GM12878 (cell line): Measurements from ENCODE around the gene MEX3D. TPM values are rescaled to one million over a fixed set of nuclear protein-coding genes. Genes with fewer than 3 reads are reported as not detected.

Experiments used
- ATAC-seq: fragments of 200-7000 bp; cut with Tn5 transposase; 3 replicates; pipeline ENCODE4 v1.9.1; 2020; ENCODE audit warnings: mild to moderate bottlenecking, moderate library complexity
- BruUV-seq: library from RNA; stranded (reverse); fragments of 400-500 nt; replicated peaks from 2 replicates; lab custom pipeline; 2021; lab: Mats Ljungman, UMichigan
- CTCF ChIA-PET: fragments of 300-600 bp; sonication (Branson Sonifier 250); formaldehyde crosslinking; extraction: SDS; loops from one replicate; lab custom pipeline; 2021; ENCODE audit warnings: inconsistent platforms; lab: Yijun Ruan, JAX
- POLR2A ChIA-PET: fragments of 350-600 bp; formaldehyde crosslinking; extraction: SDS; loops from one replicate; lab custom pipeline; 2021; ENCODE audit warnings: inconsistent platforms; lab: Charles Lee
- RAD21 ChIA-PET: fragments of 300-600 bp; sonication (Branson Sonifier 250); formaldehyde crosslinking; loops from one replicate; lab custom pipeline; 2023; ENCODE audit warnings: antibody characterized with exemption; ENCODE audit not compliant: unreplicated experiment; lab: Charles Lee
- SMC1A ChIA-PET: fragments of 300-600 bp; sonication (Branson Sonifier 250); formaldehyde crosslinking; loops from one replicate; lab custom pipeline; 2023; ENCODE audit not compliant: unreplicated experiment, uncharacterized antibody; lab: Charles Lee
- DNase-seq: peaks from one replicate; pipeline ENCODE4 v3.0.0-alpha.2; 2011; ENCODE audit warnings: low read depth, low spot score
- FAIRE-seq: peaks from 3 replicates; lab custom pipeline; 2011; peaks lifted over from hg19 to GRCh38; lab: Jason Lieb, UNC
- H2AFZ ChIP-seq: 2 replicates; pipeline ENCODE4 v1.6.0; 2011; ENCODE audit warnings: low read depth, low read length, control low read depth; ENCODE audit not compliant: control insufficient read depth
- H3K27ac ChIP-seq: 2 replicates; pipeline ENCODE4 v1.5.1; 2011; ENCODE audit warnings: control low read depth; ENCODE audit not compliant: control insufficient read depth, insufficient read depth
- H3K27me3 ChIP-seq, 2 experiments: replicated peaks in 1 of 2; 2 replicates each; pipeline versions ENCODE4 v1.6.0 to v1.6.1; 2011; ENCODE audit warnings: low read length in 1 of 2; ENCODE audit not compliant: control insufficient read depth in 2 of 2, insufficient read depth in 2 of 2
- H3K36me3 ChIP-seq, 2 experiments: 2 replicates each; pipeline ENCODE4 v1.5.1; 2011; ENCODE audit warnings: low read length in 1 of 2; ENCODE audit not compliant: control insufficient read depth in 2 of 2, insufficient read depth in 2 of 2
- H3K4me1 ChIP-seq: 2 replicates; pipeline ENCODE4 v1.6.1; 2011; ENCODE audit warnings: mild to moderate bottlenecking, low read length, moderate library complexity, mixed read lengths; ENCODE audit not compliant: control insufficient read depth, insufficient read depth
- H3K4me2 ChIP-seq: 2 replicates; pipeline ENCODE4 v1.6.0; 2011; ENCODE audit warnings: control low read depth; ENCODE audit not compliant: control insufficient read depth, insufficient read depth
- H3K4me3 ChIP-seq: fragments of 200-600 bp; sonication (generic); 2 replicates; pipeline ENCODE4 v1.5.1; 2016
- H3K79me2 ChIP-seq: 2 replicates; pipeline ENCODE4 v1.6.0; 2011; ENCODE audit warnings: low read length; ENCODE audit not compliant: control insufficient read depth, insufficient read depth
- H3K9ac ChIP-seq: 2 replicates; pipeline ENCODE4 v1.8.0; 2011; ENCODE audit warnings: low read length, control low read depth, mixed read lengths; ENCODE audit not compliant: control insufficient read depth, insufficient read depth
- H3K9me3 ChIP-seq: replicated peaks from 3 replicates; pipeline ENCODE4 v1.5.1; 2011; ENCODE audit warnings: mild to moderate bottlenecking, low read length; ENCODE audit not compliant: control insufficient read depth, insufficient read depth
- H4K20me1 ChIP-seq: 2 replicates; pipeline ENCODE4 v1.6.0; 2011; ENCODE audit not compliant: control insufficient read depth, insufficient read depth
- CBX5 ChIP-seq: sonication (generic); IDR thresholded peaks from 2 replicates; pipeline ENCODE4 v1.6.1; 2016; ENCODE audit warnings: low read depth, moderate library complexity, mild to moderate bottlenecking, inconsistent platforms
- NRF1 ChIP-seq: conservative IDR thresholded peaks from 2 replicates; pipeline ENCODE4 v1.6.1; 2011; ENCODE audit warnings: mild to moderate bottlenecking, low read depth, low read length, improper control_type of control experiment
- STAT1 ChIP-seq: fragments of 450-650 bp; conservative IDR thresholded peaks from 2 replicates; pipeline ENCODE4 v1.6.1; 2014; ENCODE audit warnings: antibody characterized with exemption, mild to moderate bottlenecking
- ZNF217 ChIP-seq: fragments of 450-650 bp; IDR thresholded peaks from 2 replicates; pipeline ENCODE4 v1.6.1; 2017; ENCODE audit warnings: antibody characterized with exemption, mild to moderate bottlenecking
- WGBS: methylation state at CpG from one replicate; pipeline ENCODE4 v1.1.6; 2016; ENCODE audit warnings: low lambda C conversion rate; ENCODE audit not compliant: insufficient replicate concordance, insufficient coverage; ENCODE audit errors: missing lambda C conversion rate; 5-methylcytosine and 5-hydroxymethylcytosine counted together
- in situ Hi-C: fragments of 300-500 bp; cut with MboI; formaldehyde crosslinking; loops from 9 replicates; pipeline ENCODE4 v1.14.3; 2018; ENCODE audit warnings: mixed read lengths
- intact Hi-C: fragments of 100-400 bp; cut with micrococcal nuclease; formaldehyde crosslinking; loops from one replicate; pipeline ENCODE4 v1.14.2; 2022; ENCODE audit not compliant: unreplicated experiment
- polyA plus RNA-seq, 11 experiments: library from polyadenylated mRNA; depleted of rRNA in 4 of 11; unstranded in 6 of 11; stranded (reverse) in 5 of 11; fragments of >200 nt; fragmentation: Nextera tagmentation in 4 of 11; fragmentation: Illumina TruSeq in 1 of 11; extraction: Ambion mirVana in 4 of 11; extraction: Trizol in 1 of 11; gene quantifications; 1 replicate in 1 of 11; 2 replicates in 10 of 11; pipeline versions ENCODE4 v1.2.1 to v1.2.3, GENCODE V29; 2011 to 2016; ENCODE audit warnings: inconsistent platforms in 2 of 11, missing spikeins in 2 of 11, low read depth in 1 of 11
- total RNA-seq, 4 experiments: library from RNA; depleted of rRNA in 3 of 4; stranded (reverse); fragments of >200 nt in 3 of 4; fragmentation: Illumina TruSeq in 1 of 4; extraction: Trizol in 1 of 4; gene quantifications; 2 replicates each; pipeline versions ENCODE4 v1.2.1 to v1.2.3, GENCODE V29; 2013 to 2021
- TF ChIP-seq, protein P1 (sequence below): fragments of 450-650 bp; formaldehyde crosslinking; IDR thresholded peaks from 2 replicates; pipeline ENCODE4 v1.5.0; 2022; ENCODE audit warnings: mild to moderate bottlenecking, missing genetic modification characterization
- TF ChIP-seq, protein P2 (sequence below): IDR thresholded peaks from 2 replicates; pipeline ENCODE4 v1.6.1; 2011; ENCODE audit warnings: mild to moderate bottlenecking, low read depth, low read length, moderate library complexity; ENCODE audit not compliant: insufficient replicate concordance
- TF ChIP-seq, protein P3 (sequence below): fragments of 450-650 bp; IDR thresholded peaks from 2 replicates; pipeline ENCODE4 v1.6.1; 2014; ENCODE audit warnings: mild to moderate bottlenecking
- TF ChIP-seq, protein P4 (sequence below): IDR thresholded peaks from 2 replicates; pipeline ENCODE4 v1.6.1; 2012; ENCODE audit warnings: mild to moderate bottlenecking, low read depth, low read length

The MEX3D gene
- total and polyA plus RNA-seq, 10 of the 15 experiments (the other 5 are each of a cell fraction or from before 2014, with no cell fraction given): 0.18 to 6.8 (median 0.81) TPM

DNA sequence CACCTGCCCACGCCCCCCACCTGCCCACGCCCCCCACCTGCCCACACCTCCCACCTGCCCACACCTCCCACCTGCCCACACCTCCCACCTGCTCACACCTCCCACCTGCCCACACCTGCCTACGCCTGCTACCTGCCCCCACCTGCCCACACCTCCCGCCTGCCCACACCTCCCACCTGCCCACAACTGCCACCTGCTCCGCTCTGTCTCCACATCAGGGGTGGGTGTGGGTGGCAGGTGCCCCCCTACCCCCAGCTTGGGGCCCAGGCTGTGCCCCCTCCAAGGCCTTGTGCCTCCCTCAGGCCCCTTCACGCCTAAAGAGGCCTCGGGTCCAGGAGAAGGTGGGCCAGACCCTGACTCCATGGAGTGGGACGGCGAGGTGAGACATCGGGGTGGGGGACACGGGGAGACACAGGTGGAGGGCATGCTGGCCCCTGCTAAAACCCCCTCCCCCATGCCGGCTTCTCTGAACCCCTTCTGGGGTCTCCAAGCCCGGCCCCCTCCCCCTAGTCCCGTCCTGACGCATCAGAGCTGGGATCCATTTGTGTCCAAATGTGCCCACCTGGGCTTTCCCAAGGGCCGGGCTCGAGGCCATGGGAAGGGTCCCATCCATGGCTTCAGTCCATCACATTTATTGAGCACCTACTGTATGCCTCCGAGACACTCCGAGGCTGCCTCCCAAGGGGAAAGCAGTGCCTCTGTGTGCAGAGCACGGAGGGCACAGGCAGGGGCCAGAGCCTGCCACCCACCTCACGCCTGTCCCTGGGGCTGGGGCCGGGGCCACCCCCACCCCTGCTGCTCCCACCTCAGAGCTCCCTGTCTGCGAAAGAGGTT is 39.3 kb downstream of the MEX3D start (continued):
- TF ChIP-seq, protein P1, sequence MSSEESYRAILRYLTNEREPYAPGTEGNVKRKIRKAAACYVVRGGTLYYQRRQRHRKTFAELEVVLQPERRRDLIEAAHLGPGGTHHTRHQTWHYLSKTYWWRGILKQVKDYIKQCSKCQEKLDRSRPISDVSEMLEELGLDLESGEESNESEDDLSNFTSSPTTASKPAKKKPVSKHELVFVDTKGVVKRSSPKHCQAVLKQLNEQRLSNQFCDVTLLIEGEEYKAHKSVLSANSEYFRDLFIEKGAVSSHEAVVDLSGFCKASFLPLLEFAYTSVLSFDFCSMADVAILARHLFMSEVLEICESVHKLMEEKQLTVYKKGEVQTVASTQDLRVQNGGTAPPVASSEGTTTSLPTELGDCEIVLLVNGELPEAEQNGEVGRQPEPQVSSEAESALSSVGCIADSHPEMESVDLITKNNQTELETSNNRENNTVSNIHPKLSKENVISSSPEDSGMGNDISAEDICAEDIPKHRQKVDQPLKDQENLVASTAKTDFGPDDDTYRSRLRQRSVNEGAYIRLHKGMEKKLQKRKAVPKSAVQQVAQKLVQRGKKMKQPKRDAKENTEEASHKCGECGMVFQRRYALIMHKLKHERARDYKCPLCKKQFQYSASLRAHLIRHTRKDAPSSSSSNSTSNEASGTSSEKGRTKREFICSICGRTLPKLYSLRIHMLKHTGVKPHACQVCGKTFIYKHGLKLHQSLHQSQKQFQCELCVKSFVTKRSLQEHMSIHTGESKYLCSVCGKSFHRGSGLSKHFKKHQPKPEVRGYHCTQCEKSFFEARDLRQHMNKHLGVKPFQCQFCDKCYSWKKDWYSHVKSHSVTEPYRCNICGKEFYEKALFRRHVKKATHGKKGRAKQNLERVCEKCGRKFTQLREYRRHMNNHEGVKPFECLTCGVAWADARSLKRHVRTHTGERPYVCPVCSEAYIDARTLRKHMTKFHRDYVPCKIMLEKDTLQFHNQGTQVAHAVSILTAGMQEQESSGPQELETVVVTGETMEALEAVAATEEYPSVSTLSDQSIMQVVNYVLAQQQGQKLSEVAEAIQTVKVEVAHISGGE (CRISPR knock-in tag): no peak
- TF ChIP-seq CBX5: no peak

DNA sequence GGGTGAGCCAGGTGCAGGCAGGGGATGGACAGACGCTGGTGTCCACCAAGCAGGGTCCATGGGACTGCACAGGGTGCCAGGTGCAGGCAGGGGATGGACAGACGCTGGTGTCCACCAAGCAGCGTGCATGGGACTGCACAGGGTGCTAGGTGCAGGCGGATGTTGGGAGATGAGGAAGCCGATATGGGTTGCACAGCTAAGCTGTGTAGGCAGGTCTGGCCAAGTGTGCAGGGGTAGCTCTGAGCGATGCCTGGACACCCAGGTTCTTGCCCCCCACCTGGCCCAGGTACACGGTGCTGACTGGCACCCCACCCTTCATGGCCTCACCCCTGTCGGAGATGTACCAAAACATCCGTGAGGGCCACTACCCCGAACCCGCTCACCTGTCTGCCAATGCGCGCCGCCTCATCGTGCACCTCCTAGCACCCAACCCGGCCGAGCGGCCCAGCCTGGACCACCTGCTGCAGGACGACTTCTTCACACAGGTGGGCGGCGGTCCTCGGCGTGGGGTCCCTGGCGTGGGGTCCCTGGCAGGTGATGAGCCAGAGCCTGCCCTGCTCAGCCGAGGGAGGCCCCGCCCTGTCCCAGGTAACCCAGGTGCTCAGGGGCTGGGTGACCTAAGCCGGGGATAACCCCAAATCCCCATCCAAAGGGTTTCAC is 40.3 kb downstream of the MEX3D start:
- Histone ChIP-seq H3K27me3 (peaks cover 0 to 2% of the 10 kb centered on the region in 2 experiments; a peak in 3 of 4 replicates), H3K9ac (no peak overlapping the region), H2AFZ (no peak overlapping the region), H4K20me1 (no peaks in the 10 kb centered on the region), H3K4me1 (no peaks in the 10 kb centered on the region), H3K4me3 (no peak overlapping the region), H3K79me2 (no peaks in the 10 kb centered on the region), H3K27ac (no peak overlapping the region), H3K36me3 (no peaks in the 10 kb centered on the region), H3K9me3 (no peaks in the 10 kb centered on the region), H3K4me2 (no peak overlapping the region)
- ChIA-PET CTCF (no interaction called here), POLR2A (no interaction called here), SMC1A (no interaction called here), RAD21 (no interaction called here)
- ATAC-seq: no peak
- no peak for TF ChIP-seq STAT1
- TF ChIP-seq NRF1: no peak
- TF ChIP-seq, protein P2, sequence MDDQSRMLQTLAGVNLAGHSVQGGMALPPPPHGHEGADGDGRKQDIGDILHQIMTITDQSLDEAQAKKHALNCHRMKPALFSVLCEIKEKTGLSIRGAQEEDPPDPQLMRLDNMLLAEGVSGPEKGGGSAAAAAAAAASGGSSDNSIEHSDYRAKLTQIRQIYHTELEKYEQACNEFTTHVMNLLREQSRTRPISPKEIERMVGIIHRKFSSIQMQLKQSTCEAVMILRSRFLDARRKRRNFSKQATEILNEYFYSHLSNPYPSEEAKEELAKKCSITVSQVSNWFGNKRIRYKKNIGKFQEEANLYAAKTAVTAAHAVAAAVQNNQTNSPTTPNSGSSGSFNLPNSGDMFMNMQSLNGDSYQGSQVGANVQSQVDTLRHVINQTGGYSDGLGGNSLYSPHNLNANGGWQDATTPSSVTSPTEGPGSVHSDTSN: no peak
- TF ChIP-seq ZNF217: no peak
- no peak for TF ChIP-seq CBX5
- TF ChIP-seq, protein P3, sequence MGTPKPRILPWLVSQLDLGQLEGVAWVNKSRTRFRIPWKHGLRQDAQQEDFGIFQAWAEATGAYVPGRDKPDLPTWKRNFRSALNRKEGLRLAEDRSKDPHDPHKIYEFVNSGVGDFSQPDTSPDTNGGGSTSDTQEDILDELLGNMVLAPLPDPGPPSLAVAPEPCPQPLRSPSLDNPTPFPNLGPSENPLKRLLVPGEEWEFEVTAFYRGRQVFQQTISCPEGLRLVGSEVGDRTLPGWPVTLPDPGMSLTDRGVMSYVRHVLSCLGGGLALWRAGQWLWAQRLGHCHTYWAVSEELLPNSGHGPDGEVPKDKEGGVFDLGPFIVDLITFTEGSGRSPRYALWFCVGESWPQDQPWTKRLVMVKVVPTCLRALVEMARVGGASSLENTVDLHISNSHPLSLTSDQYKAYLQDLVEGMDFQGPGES: no peak
- TF ChIP-seq, protein P4, sequence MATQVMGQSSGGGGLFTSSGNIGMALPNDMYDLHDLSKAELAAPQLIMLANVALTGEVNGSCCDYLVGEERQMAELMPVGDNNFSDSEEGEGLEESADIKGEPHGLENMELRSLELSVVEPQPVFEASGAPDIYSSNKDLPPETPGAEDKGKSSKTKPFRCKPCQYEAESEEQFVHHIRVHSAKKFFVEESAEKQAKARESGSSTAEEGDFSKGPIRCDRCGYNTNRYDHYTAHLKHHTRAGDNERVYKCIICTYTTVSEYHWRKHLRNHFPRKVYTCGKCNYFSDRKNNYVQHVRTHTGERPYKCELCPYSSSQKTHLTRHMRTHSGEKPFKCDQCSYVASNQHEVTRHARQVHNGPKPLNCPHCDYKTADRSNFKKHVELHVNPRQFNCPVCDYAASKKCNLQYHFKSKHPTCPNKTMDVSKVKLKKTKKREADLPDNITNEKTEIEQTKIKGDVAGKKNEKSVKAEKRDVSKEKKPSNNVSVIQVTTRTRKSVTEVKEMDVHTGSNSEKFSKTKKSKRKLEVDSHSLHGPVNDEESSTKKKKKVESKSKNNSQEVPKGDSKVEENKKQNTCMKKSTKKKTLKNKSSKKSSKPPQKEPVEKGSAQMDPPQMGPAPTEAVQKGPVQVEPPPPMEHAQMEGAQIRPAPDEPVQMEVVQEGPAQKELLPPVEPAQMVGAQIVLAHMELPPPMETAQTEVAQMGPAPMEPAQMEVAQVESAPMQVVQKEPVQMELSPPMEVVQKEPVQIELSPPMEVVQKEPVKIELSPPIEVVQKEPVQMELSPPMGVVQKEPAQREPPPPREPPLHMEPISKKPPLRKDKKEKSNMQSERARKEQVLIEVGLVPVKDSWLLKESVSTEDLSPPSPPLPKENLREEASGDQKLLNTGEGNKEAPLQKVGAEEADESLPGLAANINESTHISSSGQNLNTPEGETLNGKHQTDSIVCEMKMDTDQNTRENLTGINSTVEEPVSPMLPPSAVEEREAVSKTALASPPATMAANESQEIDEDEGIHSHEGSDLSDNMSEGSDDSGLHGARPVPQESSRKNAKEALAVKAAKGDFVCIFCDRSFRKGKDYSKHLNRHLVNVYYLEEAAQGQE: no peak
- BruUV-seq: no TSS peak
- FAIRE-seq: no peak
- intact Hi-C loops (no loop called here), in situ Hi-C loops (no loop called here)
- WGBS: 56% methylated on average over 27 of the region's 27 CpGs
- no peak for DNase-seq
